ENCODE data around the gene MAP3K12.

- TF ChIP-seq EZH2 (IDR thresholded peaks at IDR 0.05; ENCODE audit: borderline replicate concordance, insufficient read depth, low read length, poor library complexity, severe bottlenecking): no peak
- no peak for TF ChIP-seq POLR2AphosphoS5 (IDR thresholded peaks at IDR 0.05)
- TF ChIP-seq CTCF (IDR thresholded peaks at IDR 0.05; ENCODE audit: poor library complexity, severe bottlenecking): no peak
- TF ChIP-seq EP300 (conservative IDR thresholded peaks at IDR 0.05; ENCODE audit: poor library complexity, severe bottlenecking): no peak
- no peak for TF ChIP-seq TAF1 (IDR thresholded peaks at IDR 0.05; ENCODE audit: low read depth)
- no peak for TF ChIP-seq REST (IDR thresholded peaks at IDR 0.05; ENCODE audit: borderline replicate concordance)
- no peak for TF ChIP-seq RAD21 (conservative IDR thresholded peaks at IDR 0.05)
- no peak for TF ChIP-seq SMC3 (conservative IDR thresholded peaks at IDR 0.05; ENCODE audit: poor library complexity)
- TF ChIP-seq MXI1 (conservative IDR thresholded peaks at IDR 0.05; ENCODE audit: poor library complexity, severe bottlenecking): no peak
These were observed 34.2 kb upstream of the MAP3K12 start for GRCh38 chr12:53533471-53533870.

Data from neural cell (in vitro differentiated cells).